C4-2B (cell line): Measurements from ENCODE around the gene KLHL14.

ENCODE experiments used
- ZFX ChIP-seq: fragments of 450-650 bp; IDR thresholded peaks from 2 replicates; pipeline ENCODE4 v1.6.1; 2017
- TF ChIP-seq, protein P1 (sequence below): fragments of 450-650 bp; conservative IDR thresholded peaks from 2 replicates; pipeline ENCODE4 v1.5.1; 2017; ENCODE audit warnings: mild to moderate bottlenecking

GRCh38 chr18:32696376-32696775 is 76.4 kb downstream of the KLHL14 start:
- TF ChIP-seq, protein P1, sequence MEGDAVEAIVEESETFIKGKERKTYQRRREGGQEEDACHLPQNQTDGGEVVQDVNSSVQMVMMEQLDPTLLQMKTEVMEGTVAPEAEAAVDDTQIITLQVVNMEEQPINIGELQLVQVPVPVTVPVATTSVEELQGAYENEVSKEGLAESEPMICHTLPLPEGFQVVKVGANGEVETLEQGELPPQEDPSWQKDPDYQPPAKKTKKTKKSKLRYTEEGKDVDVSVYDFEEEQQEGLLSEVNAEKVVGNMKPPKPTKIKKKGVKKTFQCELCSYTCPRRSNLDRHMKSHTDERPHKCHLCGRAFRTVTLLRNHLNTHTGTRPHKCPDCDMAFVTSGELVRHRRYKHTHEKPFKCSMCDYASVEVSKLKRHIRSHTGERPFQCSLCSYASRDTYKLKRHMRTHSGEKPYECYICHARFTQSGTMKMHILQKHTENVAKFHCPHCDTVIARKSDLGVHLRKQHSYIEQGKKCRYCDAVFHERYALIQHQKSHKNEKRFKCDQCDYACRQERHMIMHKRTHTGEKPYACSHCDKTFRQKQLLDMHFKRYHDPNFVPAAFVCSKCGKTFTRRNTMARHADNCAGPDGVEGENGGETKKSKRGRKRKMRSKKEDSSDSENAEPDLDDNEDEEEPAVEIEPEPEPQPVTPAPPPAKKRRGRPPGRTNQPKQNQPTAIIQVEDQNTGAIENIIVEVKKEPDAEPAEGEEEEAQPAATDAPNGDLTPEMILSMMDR: no peak
- TF ChIP-seq ZFX: no peak
